ENCODE measurements around the gene CD84.
"Not testable (repeated sequence)": the region's sequence is repeated elsewhere in the genome, so short reads cannot be mapped to it uniquely, and the experiment has no call there.

CD84 gene

DNA sequence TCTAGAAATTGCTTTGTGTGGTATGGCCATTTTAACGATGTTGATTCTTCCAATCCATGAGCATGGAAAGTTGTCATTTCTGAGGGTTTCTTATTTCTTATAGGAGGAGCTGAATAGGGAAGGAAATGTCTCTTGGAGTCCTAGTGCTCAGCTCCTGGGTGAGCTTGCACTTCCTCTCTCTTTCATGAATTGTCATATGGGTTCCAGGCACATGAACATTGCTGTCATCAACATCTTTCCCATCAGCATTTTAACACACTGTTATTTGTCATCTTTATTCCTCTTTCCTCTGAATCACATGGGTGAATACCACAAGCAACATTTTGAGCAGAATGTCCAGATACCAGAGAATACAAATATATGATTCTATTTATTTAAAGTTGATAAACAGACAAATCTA is 79.7 kb downstream of the CD84 start:
- DNase-seq: no peak

DNA sequence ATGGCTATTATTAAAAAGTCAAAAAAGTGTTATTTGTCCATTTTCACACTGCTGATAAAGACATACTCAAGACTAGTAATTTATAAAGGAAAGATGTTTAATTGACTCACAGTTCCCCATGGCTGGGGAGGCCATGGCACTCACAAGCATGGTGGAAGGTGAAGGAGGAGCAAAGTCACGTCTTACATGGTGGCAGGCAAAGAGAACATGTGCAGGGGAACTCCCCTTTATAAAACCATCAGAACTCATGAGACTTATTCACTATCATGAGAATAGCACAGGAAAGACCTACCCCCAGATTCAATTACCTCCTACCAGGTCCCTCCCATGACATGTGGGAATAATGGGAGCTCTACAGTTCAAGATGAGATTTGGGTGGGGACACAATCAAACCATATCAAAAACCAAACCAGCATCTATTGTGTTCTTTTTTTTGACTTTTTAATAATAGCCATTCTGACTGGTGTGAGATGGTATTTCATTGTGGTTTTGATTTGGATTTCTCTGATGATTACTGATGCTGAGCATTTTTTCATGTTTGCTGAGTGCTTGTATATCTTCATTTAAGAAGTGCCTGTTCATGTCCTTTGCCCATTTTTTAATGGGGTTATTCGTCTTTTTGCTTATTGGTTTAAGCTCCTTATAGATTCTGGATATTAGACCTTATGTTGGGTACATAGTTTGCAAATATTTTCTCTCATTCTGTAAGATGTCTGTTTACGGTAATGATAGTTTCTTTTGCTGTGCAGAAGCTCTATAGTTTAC is 80.8 kb downstream of the CD84 start:
- DNase-seq: not testable (repeated sequence)

DNA sequence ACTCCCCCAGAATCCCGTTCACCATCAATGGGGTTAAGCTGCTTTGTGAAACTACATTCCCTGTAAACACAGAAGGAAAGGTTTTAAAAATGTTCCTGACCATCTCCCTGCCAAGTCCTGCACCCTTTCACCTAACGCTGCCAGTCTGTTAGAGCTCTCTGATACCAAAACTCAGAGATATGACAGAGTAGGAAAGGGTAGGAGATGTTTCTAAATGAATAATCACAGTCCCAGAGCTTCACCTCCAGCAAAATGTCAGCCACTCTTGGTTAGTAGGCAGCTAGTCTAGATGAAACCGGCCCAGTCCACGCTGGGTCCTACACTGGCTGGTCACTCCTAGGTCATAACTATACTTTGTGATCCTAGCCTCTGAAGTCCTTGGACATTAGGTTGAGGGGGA is 83.0 kb downstream of the CD84 start:
- DNase-seq: no peak

DNA sequence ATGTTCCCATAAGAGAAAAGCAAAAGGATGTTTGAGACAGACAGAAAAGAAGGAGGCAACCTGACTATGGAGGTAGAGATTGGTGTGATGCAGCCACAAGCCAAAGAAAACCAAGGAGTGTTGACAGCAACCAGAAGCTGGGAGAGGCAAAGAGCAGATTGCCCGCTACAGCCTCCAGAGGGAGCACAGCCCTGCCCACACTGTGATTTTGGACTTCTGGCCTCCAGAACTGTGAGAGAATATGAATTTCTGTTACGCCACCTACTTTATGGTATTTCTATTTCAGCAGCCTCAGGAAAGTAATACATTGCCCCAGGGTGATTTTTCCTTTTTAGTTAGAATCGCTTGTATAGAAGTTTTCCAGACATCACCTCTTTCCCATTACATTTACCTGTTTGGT is 84.7 kb downstream of the CD84 start:
- no peak for DNase-seq

DNA sequence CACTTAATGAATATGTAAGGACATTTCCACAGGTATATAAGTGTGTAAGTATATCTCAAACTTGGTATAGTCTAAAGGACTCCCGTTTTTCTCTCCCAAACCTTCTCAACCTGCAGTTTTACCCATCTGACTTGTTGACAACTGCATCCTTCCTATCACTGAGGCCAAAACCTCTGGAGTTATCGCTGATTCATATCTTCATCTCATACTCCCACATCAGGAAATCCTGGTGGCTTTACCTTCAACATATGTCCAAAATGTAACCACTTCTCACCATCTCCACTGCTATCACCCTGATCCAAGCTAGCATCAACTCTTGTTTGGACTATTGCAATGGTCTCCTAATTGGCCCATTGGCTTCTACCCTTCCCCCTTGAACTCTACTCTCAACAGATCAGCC is 86.7 kb downstream of the CD84 start:
- DNase-seq: no peak

DNA sequence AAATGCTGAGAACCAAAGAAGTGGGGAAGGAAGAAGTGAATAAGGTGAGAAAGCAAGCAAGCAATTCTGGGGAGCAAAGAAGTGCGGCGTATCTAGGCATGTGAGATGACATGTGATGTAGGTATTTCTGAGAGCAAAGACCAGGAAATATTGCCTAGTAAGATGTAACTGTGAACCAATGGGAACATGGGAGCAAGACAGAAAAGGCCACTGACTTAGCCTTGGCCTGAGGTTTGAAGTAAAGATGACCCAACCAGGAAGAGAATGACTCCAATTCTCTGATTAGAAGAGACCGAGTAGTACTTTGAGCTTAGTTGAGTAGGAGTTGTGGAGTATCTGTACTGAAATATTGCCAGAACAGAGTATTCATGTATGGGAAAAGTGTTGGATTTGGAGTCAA is 87.3 kb downstream of the CD84 start:
- DNase-seq: no peak
